Activated CD8-positive, alpha-beta memory T cell treated with anti-CD3 and anti-CD28 coated beads for 24 hours (primary cell): ENCODE data around the gene ARF6.
"Not testable (repeated sequence)": the region's sequence is repeated elsewhere in the genome, so short reads cannot be mapped to it uniquely, and the experiment has no call there.

Experiments used
- DNase-seq: peaks from one replicate; pipeline ENCODE4 v3.0.0-alpha.2; 2020

The ARF6 gene

GRCh38 chr14:49892636-49893308, at the start of gene ARF6:
Gene ARF6 (plus strand): TSS chr14:49893082. CDS start chr14:49893737, 655 bp downstream.
- DNase-seq, result peak; percentile 98

- no peak for DNase-seq
Observed at GRCh38 chr14:49849213-49849847, 43.6 kb upstream of the ARF6 start.

GRCh38 chr14:49851813-49852212, 41.1 kb upstream of the ARF6 start:
- DNase-seq, result no peak

GRCh38 chr14:49852301-49853157, 40.4 kb upstream of the ARF6 start, which contains the start of gene NEMF:
Gene NEMF (minus strand): TSS chr14:49852788. CDS start chr14:49852753, 35 bp downstream.
- DNase-seq, result peak; percentile 93

GRCh38 chr14:49853158-49853477, 39.8 kb upstream of the ARF6 start:
- no peak for DNase-seq

- DNase-seq, result peak; percentile 82
Observed at GRCh38 chr14:49853572-49854375, 39.1 kb upstream of the ARF6 start.

GRCh38 chr14:49857427-49858003, 35.4 kb upstream of the ARF6 start:
- DNase-seq, result no peak

GRCh38 chr14:49858383-49858782, 34.5 kb upstream of the ARF6 start:
- DNase-seq, result no peak

GRCh38 chr14:49860988-49861698, 31.7 kb upstream of the ARF6 start:
- no peak for DNase-seq

GRCh38 chr14:49861699-49862088, 31.2 kb upstream of the ARF6 start:
- peak; percentile 86 for DNase-seq

- peak; percentile 96 for DNase-seq
Observed at GRCh38 chr14:49862089-49862673, 30.7 kb upstream of the ARF6 start.

- DNase-seq, result no peak
Observed at GRCh38 chr14:49863487-49864281, 29.2 kb upstream of the ARF6 start.

- DNase-seq, result peak; percentile 90
Observed at GRCh38 chr14:49865431-49865859, 27.4 kb upstream of the ARF6 start.

- DNase-seq, result peak; percentile 98
Observed at GRCh38 chr14:49867831-49868719, 24.8 kb upstream of the ARF6 start.

- no peak for DNase-seq
Observed at GRCh38 chr14:49868720-49869114, 24.2 kb upstream of the ARF6 start.

GRCh38 chr14:49870908-49871307, 22.0 kb upstream of the ARF6 start:
- DNase-seq, result no peak

- DNase-seq, result not testable (repeated sequence)
Observed at GRCh38 chr14:49873548-49873947, 19.3 kb upstream of the ARF6 start.

GRCh38 chr14:49875640-49876198, 17.2 kb upstream of the ARF6 start:
- DNase-seq, result no peak

GRCh38 chr14:49876563-49877127, 16.2 kb upstream of the ARF6 start:
- DNase-seq, result no peak
